BLaER1 (cell line): ENCODE measurements around the gene HS3ST3B1.

Experiments used
- H3K27ac ChIP-seq: shearing (Covaris generic); formaldehyde crosslinking; 2 replicates; pipeline ENCODE4 v1.8.1; 2022
- H3K27me3 ChIP-seq: shearing (Covaris generic); formaldehyde crosslinking; 2 replicates; pipeline ENCODE4 v1.8.1; 2022
- H3K36me3 ChIP-seq: shearing (Covaris generic); formaldehyde crosslinking; 2 replicates; pipeline ENCODE4 v1.8.1; 2022
- H3K4me1 ChIP-seq: shearing (Covaris generic); formaldehyde crosslinking; 2 replicates; pipeline ENCODE4 v1.8.1; 2022
- H3K4me2 ChIP-seq: shearing (Covaris generic); formaldehyde crosslinking; 2 replicates; pipeline ENCODE4 v1.8.1; 2022
- H3K4me3 ChIP-seq: shearing (Covaris generic); formaldehyde crosslinking; 2 replicates; pipeline ENCODE4 v1.8.1; 2022
- H3K9ac ChIP-seq: shearing (Covaris generic); formaldehyde crosslinking; 2 replicates; pipeline ENCODE4 v1.8.1; 2022
- H3K9me3 ChIP-seq: shearing (Covaris generic); formaldehyde crosslinking; 2 replicates; pipeline ENCODE4 v1.8.1; 2022
- H4K20me1 ChIP-seq: shearing (Covaris generic); formaldehyde crosslinking; 2 replicates; pipeline ENCODE4 v1.8.1; 2022
- Cebpa-rat ChIP-seq: shearing (Covaris generic); IDR thresholded peaks from 2 replicates; pipeline ENCODE4 v1.8.1; 2022

The HS3ST3B1 gene

DNA sequence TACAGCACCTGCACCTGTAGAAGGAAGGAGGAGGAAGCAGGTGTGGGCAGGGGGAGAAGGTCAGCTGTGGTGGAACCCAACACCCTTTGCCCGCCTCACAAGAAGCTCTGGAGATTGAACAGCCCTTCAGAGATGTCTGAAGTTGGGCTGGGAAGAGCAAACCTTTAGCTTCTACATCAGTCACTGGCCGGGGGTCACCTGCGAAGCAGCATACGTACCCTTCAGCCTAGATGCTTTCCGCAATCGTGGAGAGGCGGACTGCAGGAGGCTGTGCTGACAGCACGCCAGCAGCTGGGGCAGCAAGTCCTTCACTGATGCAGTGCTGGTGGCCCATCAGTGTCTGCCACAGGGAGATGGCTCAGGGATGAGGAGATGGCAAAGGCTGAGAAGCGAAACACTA is 5.2 kb upstream of the HS3ST3B1 start:
- Histone ChIP-seq H3K9ac (no peak overlapping the region), H3K4me3 (no peak overlapping the region), H3K4me2 (peak overlapping the region; percentile 94), H3K27ac (no peak overlapping the region), H3K9me3 (no peaks in the 10 kb centered on the region; the same call in 1 of the 2 replicates), H3K36me3 (no peaks in the 10 kb centered on the region), H4K20me1 (no peaks in the 10 kb centered on the region), H3K27me3 (no peaks in the 10 kb centered on the region), H3K4me1 (peaks cover 48% of the 10 kb centered on the region)
- no peak for TF ChIP-seq Cebpa-rat

- no peak overlapping the region for H3K9ac ChIP-seq
- peak overlapping the region; percentile 94 for H3K4me2 ChIP-seq
- no peak overlapping the region for H3K27ac ChIP-seq
- H4K20me1 ChIP-seq, result peaks cover 4% of the 10 kb centered on the region; the same call in 1 of the 2 replicates
- no peaks in the 10 kb centered on the region; the same call in 1 of the 2 replicates for H3K9me3 ChIP-seq
- peaks cover 48% of the 10 kb centered on the region for H3K4me1 ChIP-seq
- H3K4me3 ChIP-seq, result no peak overlapping the region
- no peaks in the 10 kb centered on the region for H3K27me3 ChIP-seq
- TF ChIP-seq Cebpa-rat, result no peak
- no peaks in the 10 kb centered on the region for H3K36me3 ChIP-seq
Observed at GRCh38 chr17:14296166-14296910, 4.5 kb upstream of the HS3ST3B1 start.

GRCh38 chr17:14297161-14297851 is 3.6 kb upstream of the HS3ST3B1 start:
- no peak for TF ChIP-seq Cebpa-rat
- no peaks in the 10 kb centered on the region for H3K36me3 ChIP-seq
- H3K4me3 ChIP-seq, result peak overlapping the region; percentile 59
- H3K4me2 ChIP-seq, result peak overlapping the region; percentile 94
- peaks cover 13% of the 10 kb centered on the region; the same call in 1 of the 2 replicates for H4K20me1 ChIP-seq
- no peaks in the 10 kb centered on the region for H3K9me3 ChIP-seq
- H3K4me1 ChIP-seq, result peaks cover 48% of the 10 kb centered on the region
- no peaks in the 10 kb centered on the region for H3K27me3 ChIP-seq
- peak overlapping the region; percentile 69 for H3K27ac ChIP-seq
- peak overlapping the region; percentile 52; the same call in 1 of the 2 replicates for H3K9ac ChIP-seq

GRCh38 chr17:14298221-14298946 is 2.5 kb upstream of the HS3ST3B1 start:
- Histone ChIP-seq H3K9me3 (no peaks in the 10 kb centered on the region), H4K20me1 (peaks cover 23% of the 10 kb centered on the region), H3K4me3 (peak overlapping the region; percentile 59), H3K36me3 (no peaks in the 10 kb centered on the region), H3K4me1 (peaks cover 48% of the 10 kb centered on the region), H3K27me3 (no peaks in the 10 kb centered on the region), H3K27ac (peak overlapping the region; percentile 69), H3K9ac (peak overlapping the region; percentile 52; the same call in 1 of the 2 replicates), H3K4me2 (peak overlapping the region; percentile 94)
- TF ChIP-seq Cebpa-rat, result no peak

DNA sequence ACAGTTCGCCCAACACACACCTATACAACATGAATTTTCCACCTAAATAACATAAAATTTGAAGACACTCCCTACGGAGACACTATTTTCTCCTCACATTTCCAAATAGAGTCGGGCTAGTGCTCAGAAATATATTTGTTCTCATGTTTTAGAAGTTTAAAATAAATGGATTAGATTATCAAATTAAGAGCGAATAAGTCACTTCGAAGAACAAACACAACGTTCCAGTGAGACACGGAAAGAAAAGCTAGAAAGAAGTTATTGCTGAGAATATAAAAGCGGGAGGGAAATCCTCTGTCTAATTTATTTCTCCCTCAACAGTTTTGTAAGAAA is 2.0 kb upstream of the HS3ST3B1 start:
- no peaks in the 10 kb centered on the region for H3K27me3 ChIP-seq
- H3K27ac ChIP-seq, result peak overlapping the region; percentile 67
- no peaks in the 10 kb centered on the region for H3K36me3 ChIP-seq
- H3K4me2 ChIP-seq, result peak overlapping the region; percentile 94
- peak overlapping the region; percentile 70 for H3K9ac ChIP-seq
- peaks cover 52% of the 10 kb centered on the region for H3K4me1 ChIP-seq
- peak overlapping the region; percentile 97 for H3K4me3 ChIP-seq
- no peak for TF ChIP-seq Cebpa-rat
- H4K20me1 ChIP-seq, result peaks cover 28% of the 10 kb centered on the region
- H3K9me3 ChIP-seq, result no peaks in the 10 kb centered on the region

DNA sequence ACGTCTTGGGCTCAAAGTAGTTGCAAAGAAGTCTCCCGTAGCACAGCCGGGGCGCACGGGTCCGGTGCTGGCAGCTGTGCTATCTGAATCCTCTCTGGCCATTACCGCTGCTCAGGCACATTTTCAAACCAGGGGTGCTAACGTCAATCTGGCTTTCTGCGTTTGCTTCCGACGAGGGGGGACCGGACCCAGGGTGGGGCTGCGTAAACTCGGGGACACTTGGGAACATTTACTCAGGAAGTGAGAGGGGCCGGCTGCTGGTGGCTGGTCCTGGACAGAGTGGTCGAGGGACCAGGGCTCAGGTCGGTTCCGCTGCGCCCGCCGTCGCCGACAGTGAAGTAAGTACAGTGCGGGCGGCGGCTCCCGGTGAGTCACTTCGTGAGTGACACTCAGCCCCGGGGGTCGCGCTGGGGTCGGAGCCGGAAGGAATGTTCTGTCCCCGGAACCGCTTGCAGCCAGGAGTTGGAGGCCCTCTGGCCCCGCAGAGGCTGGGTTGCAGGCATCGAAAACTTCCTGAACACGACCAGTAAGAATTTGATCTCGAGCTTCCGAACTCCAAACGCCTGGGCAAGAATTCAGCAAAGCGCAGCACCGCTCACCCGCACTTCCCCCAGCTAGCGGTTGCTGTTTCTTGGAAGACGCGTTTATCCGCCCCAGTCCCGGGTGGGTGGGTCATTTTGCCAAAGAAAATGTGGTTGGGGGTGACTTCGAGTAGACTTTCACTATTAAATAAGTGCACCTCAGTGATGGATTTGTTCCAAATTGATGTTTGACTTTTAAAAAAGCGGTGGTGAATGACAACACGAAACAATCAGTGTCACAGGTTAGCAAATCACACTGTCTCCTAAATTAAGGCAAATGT is 1.4 kb upstream of the HS3ST3B1 start:
- peak overlapping the region; percentile 67 for H3K27ac ChIP-seq
- H3K36me3 ChIP-seq, result 0 out of 2 replicates have a peak, but pooled peaks cover 2% of the 10 kb centered on the region
- peak overlapping the region; percentile 70 for H3K9ac ChIP-seq
- peaks cover 58% of the 10 kb centered on the region for H3K4me1 ChIP-seq
- peak overlapping the region; percentile 97 for H3K4me3 ChIP-seq
- H3K9me3 ChIP-seq, result no peaks in the 10 kb centered on the region
- TF ChIP-seq Cebpa-rat, result no peak
- peak overlapping the region; percentile 94 for H3K4me2 ChIP-seq
- peaks cover 34% of the 10 kb centered on the region for H4K20me1 ChIP-seq
- H3K27me3 ChIP-seq, result no peaks in the 10 kb centered on the region

GRCh38 chr17:14301279-14302090 is 604 bp downstream of the HS3ST3B1 start:
- Histone ChIP-seq H3K27ac (peak overlapping the region; percentile 94), H3K9ac (peak overlapping the region; percentile 98), H3K36me3 (peaks cover 9% of the 10 kb centered on the region; the same call in 1 of the 2 replicates), H3K4me3 (peak overlapping the region; percentile 97), H3K9me3 (no peaks in the 10 kb centered on the region), H3K4me1 (peaks cover 66% of the 10 kb centered on the region), H3K27me3 (no peaks in the 10 kb centered on the region), H4K20me1 (peaks cover 54% of the 10 kb centered on the region), H3K4me2 (peak overlapping the region; percentile 98)
- no peak for TF ChIP-seq Cebpa-rat

GRCh38 chr17:14302091-14302430 is 1.2 kb downstream of the HS3ST3B1 start:
- Histone ChIP-seq H3K27ac (peak overlapping the region; percentile 94), H3K4me3 (peak overlapping the region; percentile 97), H3K4me1 (peaks cover 66% of the 10 kb centered on the region), H4K20me1 (peaks cover 59% of the 10 kb centered on the region), H3K4me2 (peak overlapping the region; percentile 98), H3K36me3 (peaks cover 9% of the 10 kb centered on the region; the same call in 1 of the 2 replicates), H3K9ac (peak overlapping the region; percentile 98), H3K9me3 (no peaks in the 10 kb centered on the region), H3K27me3 (no peaks in the 10 kb centered on the region)
- TF ChIP-seq Cebpa-rat, result no peak
